HG03108 (cell line): Measurements from ENCODE around the gene PDE3B.
"Not testable (repeated sequence)": the region's sequence is repeated elsewhere in the genome, so short reads cannot be mapped to it uniquely, and the experiment has no call there.

Source experiments
- ATAC-seq: cut with Tn5 transposase; IDR thresholded peaks from one replicate; pipeline ENCODE4 v1.9.1; 2021; ENCODE audit warnings: moderate library complexity; ENCODE audit not compliant: unreplicated experiment

PDE3B gene

DNA sequence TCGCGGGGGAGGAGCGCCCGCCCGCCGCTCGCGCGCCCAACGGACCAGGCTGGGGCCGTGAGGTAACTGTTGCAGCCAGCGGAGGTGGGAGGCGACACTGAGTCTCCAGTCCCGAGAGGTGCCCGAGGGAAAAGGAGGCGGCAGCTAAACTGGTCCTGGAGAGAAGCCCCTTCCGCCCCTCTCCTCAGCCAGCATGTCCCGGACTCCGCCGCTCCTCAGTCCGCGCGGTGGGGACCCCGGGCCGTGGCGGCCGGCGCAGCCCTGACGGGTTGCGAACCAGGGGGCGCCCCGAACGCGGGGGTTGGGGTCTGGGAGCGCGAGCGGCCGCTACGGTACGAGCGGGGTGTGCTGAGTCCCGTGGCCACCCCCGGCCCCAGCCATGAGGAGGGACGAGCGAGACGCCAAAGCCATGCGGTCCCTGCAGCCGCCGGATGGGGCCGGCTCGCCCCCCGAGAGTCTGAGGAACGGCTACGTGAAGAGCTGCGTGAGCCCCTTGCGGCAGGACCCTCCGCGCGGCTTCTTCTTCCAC lies at the start of gene PDE3B:
TSS of gene PDE3B (plus strand) at position 108 of the 529 bp plus-strand sequence. CDS start at position 380, 272 bp downstream.
- ATAC-seq: peak; percentile 72

DNA sequence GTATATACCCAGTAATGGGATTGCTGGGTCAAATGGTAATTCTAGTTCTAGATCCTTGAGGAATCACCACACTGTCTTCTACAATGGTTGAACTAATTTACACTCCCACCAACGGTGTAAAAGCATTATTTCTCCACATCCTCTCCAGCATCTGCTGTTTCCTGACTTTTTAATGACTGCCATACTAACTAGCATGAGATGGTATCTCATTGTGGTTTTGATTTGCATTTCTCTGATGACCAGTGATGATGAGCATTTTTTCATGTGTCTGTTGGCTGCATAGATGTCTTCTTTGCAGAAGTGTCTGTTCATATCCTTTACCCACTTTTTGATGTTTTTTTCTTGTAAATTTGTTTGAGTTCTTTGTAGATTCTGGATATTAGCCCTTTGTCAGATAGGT lies 48.3 kb upstream of the PDE3B start:
- ATAC-seq: not testable (repeated sequence)

DNA sequence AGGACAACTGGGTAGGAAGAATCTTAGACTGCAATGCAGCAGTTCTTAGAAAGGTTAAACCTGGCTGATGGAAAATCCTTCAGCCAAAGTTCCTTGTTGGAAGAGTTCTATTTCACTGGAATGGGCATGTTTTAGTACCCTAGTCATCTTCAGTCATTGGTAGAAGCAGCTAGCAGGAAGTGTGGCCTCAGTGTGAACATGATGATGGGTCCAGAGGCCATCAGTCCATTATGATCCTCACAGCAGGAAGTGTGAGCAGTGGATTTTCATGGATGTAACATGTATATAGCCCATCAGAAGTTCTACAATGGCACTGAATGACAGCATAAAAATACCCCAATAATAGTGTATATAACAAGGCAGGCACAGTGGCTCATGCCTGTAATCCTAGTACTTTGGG lies 35.9 kb upstream of the PDE3B start:
- no peak for ATAC-seq

DNA sequence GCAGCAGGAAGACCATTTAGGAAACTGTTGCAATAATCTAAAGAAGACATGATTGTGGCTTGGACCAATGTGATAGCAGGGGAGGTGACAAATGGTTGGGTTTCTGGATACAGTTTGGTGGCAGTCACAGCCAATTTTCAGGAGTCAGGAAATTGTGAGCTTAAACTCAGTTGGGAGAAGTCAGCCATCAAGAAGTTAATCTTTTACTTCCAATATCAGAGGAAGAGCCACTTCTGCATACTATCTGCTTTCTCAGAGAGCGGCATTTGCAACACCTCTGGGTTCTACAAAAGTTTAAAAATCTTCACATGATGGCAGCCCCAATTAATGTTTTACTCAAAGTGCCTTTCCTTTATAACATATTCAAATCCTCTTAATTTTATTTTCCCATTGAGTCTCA lies 33.7 kb upstream of the PDE3B start:
- no peak for ATAC-seq

DNA sequence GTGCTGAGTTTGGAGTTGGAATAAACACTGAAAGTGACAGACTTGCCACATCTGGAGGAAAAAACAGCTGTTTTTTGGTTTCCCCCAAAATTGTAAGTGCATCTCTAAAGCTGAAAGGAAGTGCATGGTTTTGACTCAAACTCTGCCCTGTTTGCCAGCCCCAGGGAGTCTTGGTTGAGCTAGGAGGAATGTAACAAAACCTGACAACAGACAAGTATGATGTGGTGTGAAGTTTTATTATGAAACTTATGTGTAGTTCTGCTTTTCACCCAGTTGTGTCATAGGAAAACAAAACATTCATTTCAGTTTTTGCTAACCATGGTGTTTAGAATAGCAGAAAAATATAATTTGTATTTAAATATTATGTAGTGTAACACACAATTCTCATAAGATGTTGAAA lies 31.7 kb upstream of the PDE3B start:
- no peak for ATAC-seq

DNA sequence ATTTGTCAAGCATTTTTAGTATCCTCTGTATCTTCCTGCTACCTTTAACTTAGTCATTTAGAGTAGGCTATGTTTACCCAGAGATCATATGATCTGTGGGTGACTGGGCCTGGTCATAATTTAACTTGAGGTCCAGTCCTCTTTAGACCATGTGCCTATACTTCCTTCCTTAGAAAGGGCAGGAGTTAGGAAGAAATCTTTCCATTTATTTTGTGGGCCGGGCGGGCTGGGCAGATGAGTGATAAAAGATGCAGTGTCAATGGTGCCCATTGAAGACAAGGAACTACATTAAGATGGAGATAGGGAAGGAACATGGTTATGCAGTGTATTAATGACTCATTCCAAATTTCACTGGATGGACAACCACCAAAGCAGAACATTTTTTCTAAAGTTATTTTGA lies 30.9 kb upstream of the PDE3B start:
- no peak for ATAC-seq

DNA sequence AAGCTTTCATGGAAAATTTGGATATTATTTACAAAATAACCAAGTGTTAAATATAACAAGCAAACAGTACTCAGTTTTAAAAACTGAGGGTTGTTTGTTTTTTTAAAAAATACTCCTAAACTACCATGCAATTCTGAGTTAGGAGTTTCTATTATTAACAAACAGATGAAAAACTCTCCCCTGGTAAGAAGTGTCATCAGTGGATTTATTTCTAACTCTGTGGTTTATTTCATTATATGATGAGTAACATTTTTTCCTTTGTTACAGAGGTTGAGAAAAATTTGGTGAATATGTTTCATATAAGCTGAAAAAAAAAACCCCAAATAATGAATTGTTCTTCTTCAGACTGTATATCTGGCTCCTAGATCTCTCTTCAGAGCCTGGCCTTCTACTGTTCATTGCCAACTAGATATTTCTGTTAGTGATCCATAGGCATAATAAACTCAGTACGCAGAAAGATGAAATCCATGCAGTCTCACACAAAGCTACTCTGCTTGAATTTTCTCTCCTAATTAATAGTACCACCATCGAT lies 29.4 kb upstream of the PDE3B start:
- no peak for ATAC-seq

DNA sequence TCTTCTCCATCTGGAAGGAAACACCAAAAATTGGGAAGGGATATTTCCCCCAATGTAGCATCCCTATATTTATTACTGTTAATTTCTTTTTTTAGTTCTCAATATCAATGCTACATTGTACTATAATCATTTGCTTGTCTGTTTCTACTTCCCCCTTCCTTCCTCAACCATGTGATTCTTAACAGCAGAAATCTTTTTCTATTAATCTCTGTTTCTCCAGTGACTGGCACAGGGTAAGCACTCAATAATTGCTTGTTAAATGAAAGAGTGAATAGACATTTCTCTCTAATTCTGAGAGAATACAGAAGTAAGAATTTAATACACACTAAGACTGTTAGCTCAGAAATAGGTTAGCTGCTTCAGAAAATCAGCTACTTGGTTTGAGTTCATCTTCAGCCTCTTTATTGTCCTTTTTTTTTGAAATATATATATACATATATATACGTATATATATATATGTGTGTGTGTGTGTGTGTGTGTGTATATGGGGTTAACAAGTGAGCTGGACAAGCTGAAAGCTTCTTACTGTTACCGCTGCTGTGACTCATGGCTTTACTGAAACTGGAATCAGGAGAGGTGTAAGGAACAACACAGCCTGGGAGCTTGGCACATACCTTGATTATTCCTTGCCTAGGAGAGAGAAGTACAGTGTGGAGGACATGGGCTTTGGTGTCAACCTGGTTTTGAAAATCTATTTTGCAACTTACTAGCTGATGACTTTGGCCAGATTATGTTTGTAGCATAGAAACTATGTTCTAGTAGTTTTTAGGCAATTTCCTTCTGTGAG lies 26.2 kb upstream of the PDE3B start:
- no peak for ATAC-seq

DNA sequence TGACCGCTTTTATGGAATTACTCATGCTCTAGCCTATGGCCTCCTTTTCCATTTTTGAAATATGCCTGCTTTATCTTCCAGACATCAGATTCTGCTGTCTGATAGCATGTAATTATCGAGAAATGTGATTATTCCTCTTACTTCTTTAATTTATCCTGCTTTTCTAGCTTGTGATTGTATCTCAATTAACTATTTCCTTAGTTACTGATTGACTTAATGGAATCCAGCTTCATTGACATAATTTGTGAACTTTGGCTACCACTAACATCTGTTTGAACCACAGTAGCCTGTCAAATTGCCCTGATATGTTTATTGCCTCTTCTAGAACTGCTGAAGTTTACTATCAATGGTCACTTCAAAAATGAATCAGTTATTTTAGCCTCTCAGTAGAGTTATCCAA lies 25.5 kb upstream of the PDE3B start:
- ATAC-seq: no peak

DNA sequence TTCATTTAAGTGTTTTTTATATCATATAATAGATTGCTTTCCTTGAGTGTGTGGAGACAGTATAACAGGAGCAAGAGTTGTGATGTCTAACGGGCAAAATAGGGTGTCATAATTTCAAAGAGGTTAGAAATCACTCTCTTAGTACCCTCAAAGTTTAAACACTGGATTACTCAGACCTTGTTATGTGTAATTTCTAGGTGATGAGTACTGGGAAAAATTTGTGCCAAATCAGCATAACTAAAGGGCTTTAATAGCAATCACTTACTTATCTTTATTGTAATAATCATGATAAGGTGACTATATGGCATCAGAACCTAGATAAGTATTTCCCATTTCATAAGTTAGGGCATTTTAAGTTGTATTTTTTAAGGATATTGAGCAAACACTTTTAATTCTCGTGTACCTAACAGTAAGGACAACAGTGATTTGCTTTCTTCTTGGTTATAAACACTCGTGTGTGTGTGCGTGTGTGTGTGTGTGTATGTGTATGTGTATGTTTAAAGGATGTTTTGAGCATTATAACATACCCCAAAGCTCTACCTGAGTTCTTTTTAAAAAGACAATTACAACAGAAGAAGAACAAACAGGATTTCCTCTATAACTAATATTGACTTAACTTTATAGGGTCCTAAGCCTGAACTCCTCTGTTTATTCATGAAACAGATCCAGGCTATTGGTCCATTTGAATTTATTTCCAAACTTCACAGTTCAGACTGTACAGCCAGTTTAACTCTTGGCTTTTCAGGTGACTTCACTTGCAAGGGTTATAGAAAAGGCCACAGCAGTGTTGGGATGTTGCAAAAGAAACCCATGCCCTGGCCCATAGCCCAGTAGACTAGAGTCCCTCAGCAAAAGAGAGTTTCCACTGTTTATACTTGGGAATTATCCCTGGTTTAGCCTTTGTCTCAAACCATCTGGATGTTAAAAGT lies 23.7 kb upstream of the PDE3B start:
- ATAC-seq: no peak

DNA sequence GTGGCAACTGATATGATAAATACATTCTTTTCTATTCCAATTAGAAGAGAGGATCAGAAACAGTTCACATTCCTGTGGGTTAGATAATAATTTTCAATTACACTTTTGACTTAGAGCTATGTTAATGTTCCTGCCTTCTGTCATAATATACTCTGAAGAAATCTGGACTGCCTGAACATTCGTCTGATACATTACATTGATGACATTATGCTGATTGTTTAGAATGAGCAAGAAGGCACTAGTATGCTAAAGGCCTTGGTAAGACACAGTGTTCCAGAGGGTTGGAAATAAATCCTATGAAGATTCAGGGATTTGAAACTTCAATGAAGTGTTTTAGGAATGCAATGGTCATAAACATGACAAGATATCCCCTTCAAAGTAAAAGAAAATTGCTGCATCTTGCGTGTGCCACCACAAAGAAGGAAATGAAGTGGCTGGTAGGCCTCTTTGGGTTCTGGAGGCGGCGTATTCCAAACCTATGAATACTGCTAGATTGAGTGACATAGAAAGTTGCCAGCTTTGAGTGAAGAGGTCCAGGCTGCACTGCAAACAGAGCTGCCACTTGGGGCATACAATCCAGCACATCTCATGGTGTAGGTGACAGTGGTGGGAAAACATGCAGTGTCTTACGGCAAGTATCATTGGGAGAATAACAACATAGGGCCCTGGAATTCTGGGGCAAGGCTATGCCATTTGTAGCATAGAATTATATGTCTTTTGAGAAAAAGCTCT lies 21.2 kb upstream of the PDE3B start:
- no peak for ATAC-seq

DNA sequence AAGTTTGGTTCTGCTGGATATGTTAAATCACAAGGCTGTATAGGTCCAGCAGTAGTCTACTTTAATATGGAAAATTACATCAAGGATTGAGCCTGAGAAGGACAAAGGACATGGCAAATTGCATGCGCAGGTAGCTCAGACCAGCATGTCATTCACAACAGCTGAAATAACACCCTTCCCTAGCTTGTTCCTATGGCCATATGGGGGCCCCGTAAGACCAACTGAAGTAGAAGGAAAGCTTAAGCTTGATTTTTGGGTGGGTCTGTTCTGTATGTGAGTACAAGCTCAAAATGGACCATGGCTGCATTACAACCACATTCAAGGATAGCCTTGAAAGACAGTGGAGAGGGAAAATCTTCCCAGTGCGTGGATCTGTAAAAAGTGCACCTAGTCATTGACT lies 20.6 kb upstream of the PDE3B start:
- ATAC-seq: no peak

DNA sequence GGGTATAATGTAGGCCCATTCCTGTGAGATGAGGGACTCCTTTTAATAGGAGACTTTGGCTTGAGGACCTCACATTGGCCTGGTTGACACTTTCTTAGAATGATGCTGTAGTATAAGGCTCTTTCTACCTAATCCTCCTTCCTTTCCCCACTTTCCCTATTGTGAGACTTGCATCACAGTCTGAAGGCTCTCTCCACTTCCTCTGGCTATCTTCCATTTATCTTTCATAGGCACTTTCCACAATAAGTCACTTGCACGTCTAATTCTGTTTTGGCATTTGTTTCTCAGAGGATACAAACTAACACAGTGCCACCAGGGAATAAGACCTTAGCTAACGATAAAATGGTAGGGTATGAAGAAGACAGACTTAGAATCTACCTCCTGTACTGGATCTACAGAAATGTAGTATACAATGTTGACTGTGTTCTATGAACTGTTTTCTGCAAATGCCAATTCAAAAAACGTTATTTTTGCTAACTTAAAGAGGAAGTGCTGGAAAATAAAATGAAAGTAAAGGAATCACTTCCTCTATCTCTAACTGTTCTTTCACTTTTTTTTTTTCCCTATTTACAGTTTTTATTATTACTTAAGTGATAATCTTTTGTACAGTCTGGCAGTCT lies 17.9 kb upstream of the PDE3B start:
- ATAC-seq: no peak

DNA sequence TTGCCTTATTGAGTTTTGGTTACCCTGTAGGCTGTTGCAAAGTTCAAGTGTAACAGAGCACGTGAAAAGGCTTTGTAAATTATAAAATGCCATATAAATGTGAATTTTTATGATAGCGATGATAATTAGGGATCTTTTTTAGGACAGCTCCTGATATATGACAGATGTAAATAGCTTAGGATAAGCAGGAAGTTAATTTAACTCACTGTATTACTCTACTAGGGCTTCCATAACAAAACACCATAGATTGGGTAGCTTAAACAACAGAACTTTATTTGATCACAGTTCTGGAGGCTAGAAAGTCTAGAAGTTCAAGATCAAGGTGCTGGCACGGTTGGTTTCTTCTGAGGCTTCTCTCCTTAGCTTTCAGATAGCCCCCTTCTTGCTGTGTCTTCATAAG lies 17.0 kb upstream of the PDE3B start:
- no peak for ATAC-seq

DNA sequence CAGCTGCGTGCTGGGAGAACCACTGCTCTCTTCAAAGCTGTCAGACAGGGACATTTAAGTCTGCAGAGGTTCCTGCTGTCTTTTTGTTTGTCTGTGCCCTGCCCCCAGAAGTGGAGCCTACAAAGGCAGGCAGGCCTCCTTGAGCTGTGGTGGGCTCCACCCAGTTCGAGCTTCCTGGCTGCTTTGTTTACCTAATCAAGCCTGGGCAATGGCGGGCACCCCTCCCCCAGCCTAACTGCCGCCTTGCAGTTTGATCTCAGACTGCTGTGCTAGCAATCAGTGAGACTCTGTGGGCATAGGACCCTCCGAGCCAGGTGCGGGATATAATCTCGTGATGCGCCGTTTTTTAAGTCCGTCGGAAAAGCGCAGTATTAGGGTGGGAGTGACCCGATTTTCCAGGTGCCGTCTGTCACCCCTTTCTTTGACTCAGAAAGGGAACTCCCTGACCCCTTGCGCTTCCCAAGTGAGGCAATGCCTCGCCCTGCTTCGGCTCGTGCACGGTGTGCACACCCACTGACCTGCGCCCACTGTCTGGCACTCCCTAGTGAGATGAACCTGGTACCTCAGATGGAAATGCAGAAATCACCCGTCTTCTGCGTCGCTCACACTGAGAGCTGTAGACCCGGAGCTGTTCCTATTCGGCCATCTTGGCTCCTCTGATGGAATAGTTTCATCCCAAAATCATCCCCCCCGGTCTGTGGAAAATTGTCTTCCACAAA lies 9.9 kb upstream of the PDE3B start:
- not testable (repeated sequence) for ATAC-seq

DNA sequence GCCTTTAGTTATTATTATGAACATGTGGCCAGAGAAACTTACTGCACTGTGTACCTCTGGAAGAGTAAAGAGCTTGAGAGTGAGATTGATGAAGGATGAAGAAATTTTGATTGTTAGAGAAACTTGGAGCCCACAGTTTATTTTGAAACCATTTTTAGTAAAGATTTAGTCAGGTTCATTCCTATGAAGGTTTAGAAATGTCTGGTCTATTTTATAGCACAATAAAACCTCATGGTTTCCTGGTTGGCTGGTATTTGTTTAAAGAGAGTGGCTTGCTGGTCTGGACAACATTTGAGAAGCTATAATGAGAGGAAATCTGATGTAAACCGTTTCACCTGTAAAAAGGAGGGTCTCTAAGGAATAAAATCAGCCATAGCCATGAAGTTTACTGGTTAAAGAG lies 8.8 kb upstream of the PDE3B start:
- no peak for ATAC-seq

DNA sequence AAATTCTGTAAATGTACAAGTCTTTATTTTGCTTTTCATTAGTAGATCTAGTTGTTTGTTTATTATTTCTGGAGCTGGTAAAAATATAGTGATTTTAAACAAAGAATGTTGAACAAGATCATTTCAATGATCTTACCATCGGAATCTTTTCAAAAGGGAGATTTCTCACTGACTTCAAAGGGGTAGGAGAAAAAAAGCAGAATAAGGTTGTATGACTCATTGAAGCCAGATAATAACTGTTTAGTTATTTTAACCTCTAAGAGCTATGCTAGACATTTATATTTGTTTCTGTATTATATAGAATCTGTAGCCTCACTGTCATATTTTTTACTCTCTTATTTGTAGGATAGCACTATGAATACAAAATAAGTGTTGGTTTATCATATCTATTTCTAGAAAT lies 8.1 kb upstream of the PDE3B start:
- no peak for ATAC-seq

DNA sequence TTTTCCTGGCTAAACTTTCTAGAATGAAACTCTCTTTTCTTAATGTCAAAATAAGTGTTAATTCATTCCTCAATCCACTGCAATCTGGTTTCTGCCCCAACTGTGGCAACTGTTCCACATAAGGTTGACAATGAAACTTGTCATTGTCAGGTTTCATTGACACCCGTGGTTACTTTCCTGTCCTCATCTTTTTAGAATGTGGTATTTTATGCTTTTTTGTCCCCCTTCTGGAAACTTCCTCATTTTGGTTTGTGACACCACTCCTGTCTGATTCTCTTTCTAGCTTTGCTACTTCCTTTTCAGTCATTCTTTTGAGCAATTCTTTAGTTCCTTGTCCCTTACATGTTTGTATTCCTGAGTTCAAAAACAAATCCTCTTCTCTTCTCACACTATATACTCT lies 7.5 kb upstream of the PDE3B start:
- ATAC-seq: no peak

DNA sequence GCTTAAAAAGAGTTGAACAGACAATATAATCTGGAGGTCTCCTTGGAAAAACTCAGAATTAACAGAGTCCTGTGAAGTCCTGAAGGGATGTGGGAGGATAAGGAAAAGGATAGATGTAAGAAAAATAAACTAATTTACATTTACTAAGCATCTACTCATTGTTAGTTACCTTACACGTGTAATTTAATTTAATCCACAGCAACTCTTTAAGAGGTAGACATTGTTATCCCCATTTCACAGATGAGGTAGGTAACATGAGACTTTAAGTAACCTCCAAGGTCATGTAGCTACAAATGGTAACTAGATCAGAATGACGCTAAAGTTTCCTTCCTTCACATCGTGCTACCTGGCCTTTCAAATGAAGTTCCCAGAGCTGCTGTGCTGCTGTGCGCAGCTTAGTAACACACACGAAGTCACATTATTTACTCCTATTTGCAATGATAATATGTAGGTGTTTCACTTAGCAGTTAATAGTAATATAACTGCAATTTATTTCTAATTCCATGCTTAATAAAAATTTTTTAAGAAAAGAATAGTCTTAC lies 5.7 kb upstream of the PDE3B start:
- no peak for ATAC-seq

DNA sequence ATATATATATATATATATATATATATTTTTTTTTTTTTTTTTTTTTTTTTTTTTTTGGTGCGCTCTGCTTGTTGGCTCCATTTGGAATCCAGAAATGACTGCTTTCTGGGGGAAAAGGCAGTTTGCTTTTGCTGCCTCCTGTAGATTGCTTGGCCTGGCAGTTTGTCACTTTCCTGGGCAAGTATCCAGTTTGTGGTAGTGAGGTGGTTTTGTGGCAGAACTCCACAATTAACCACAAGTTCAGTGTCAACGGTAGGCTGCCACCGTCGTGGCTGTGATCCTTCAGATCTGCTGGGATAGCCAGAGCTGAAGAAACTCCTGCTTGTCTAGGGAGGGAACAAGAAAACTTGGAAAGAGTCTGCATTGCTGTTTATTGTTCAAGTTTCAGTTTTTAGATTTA lies 5.0 kb upstream of the PDE3B start:
- ATAC-seq: no peak
